NCI-H748 (cell line): Measurements from ENCODE around the gene ECHDC3.

Source experiments
- DNase-seq: peaks from one replicate; lab custom pipeline; 2025; ENCODE audit not compliant: unreplicated experiment; lab: John Stamatoyannopoulos, UW

Gene ECHDC3

GRCh38 chr10:11808808-11809207 lies 66.6 kb downstream of the ECHDC3 start:
- no peak for DNase-seq

- DNase-seq: no peak
Observed at GRCh38 chr10:11810313-11810766, 68.2 kb downstream of the ECHDC3 start.

- DNase-seq: no peak
Observed at GRCh38 chr10:11810973-11811372, 68.8 kb downstream of the ECHDC3 start.

GRCh38 chr10:11813177-11813576 lies 71.0 kb downstream of the ECHDC3 start:
- DNase-seq: no peak
